ENCODE measurements around the gene OGFR. TPM values are rescaled to one million over a fixed set of nuclear protein-coding genes. Genes with fewer than 3 reads are reported as not detected.

The OGFR gene
- total RNA-seq, 1 experiment from 2014 or later: 65.2 TPM

GRCh38 chr20:62768234-62768546 lies 36.4 kb upstream of the OGFR start:
- DNase-seq (ENCODE audit: low read depth, low spot score): no peak
- in situ Hi-C loops (cut with HindIII; ENCODE audit: low pct_unique_long_range_greater_than_20kb, low sequenced_read_pairs): no loop called here

DNA sequence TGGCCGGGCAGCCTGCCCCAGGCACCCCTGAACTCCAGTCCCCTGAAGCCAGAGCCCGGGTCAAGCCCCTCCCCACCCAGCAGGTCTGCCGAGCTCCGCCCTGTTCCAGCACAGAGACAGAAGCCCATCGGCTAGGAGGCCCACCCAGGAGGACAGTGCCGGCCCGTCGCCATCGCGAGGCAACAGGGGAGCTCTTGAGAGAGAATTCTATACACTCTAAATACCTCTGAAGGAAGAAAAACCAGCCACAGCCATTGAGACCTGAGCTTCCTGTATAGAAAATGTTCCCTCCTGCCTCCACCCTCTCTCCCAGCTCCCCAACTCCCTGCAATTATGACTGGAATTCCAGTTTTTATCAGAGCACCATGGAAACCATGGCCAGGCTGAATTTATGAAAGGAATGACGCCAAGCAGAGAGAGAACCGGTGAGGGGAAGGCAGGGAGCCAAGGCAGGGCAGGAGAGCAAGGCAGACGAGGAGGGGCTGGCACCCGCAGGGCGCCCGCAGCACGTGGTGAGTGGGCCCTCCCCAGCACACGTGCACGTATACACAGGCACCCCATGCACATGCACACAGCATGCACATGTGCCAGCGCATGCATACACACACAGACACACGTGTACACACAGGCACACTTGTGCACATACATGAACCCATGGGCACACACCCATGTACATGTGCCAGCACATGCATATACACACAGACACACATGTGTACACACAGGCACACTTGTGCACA lies 35.9 kb upstream of the OGFR start:
- no peak for DNase-seq (ENCODE audit: low read depth, low spot score)
- in situ Hi-C loops (cut with HindIII; ENCODE audit: low pct_unique_long_range_greater_than_20kb, low sequenced_read_pairs): no loop called here

- in situ Hi-C loops (cut with HindIII; ENCODE audit: low pct_unique_long_range_greater_than_20kb, low sequenced_read_pairs): no loop called here
Observed at GRCh38 chr20:62769346-62770071, 35.1 kb upstream of the OGFR start.

DNA sequence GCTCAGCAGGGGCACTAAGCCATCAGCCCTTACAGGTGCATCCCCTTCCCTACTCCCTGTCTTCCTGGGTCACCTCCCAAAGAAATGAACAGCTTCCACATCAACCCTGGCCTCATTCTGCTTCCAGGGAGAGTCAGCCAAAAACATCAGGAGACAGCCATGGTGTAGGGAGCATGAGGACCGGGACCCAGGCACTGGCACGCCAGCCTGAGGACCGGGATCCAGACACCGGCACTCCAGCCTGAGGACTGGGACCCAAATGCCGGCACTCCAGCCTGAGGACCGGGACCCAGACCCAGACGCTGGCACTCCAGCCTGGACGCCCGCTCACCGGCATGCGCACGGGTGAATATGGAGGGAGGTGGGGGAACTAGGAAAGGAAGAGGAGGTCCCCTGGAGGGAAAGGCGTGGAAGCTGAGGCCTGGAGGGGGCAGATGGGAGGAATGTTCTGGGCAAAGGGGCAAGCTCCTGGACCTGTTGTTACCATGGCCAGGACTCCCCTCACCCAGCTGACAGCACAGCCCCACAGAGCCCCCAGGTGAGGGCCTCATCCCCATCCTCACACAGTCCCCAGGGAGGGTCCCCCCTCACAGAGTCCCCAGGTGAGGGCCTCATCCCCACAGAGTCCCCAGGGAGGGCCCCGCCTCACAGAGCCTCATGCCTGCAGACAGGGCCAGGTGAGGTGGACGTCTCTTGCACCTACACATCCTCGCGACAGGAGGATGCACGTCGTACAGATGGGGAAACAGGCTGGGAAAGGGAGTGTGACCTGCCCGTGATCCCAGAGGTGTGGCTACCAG lies 34.3 kb upstream of the OGFR start:
- in situ Hi-C loops (cut with HindIII; ENCODE audit: low pct_unique_long_range_greater_than_20kb, low sequenced_read_pairs): no loop called here
- DNase-seq (ENCODE audit: low read depth, low spot score): no peak

More at GRCh38 chr20:62769346-62770071, 35.1 kb upstream of the OGFR start:
- no peak for DNase-seq (ENCODE audit: low read depth, low spot score)

DNA sequence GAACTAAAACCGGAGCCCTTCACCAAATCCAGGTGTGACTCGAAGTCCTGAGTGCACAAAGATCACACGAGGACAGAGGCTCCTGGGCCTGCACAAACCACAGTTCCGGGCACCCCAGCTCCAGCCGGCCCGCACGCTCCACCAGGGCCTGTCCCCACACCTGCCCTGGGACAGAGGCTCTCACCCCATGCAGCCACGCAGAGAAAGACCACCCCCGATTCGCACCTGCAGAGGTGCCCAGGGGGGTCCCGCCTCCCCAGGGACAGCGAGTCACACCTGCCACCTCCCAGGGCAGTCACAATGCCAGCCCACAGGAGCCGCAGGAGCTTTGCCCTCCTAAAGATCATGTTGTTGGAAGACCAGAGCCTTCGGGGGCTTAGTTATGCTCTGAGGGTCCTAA lies 33.7 kb upstream of the OGFR start:
- no peak for DNase-seq (ENCODE audit: low read depth, low spot score)
- in situ Hi-C loops (cut with HindIII; ENCODE audit: low pct_unique_long_range_greater_than_20kb, low sequenced_read_pairs): no loop called here

DNA sequence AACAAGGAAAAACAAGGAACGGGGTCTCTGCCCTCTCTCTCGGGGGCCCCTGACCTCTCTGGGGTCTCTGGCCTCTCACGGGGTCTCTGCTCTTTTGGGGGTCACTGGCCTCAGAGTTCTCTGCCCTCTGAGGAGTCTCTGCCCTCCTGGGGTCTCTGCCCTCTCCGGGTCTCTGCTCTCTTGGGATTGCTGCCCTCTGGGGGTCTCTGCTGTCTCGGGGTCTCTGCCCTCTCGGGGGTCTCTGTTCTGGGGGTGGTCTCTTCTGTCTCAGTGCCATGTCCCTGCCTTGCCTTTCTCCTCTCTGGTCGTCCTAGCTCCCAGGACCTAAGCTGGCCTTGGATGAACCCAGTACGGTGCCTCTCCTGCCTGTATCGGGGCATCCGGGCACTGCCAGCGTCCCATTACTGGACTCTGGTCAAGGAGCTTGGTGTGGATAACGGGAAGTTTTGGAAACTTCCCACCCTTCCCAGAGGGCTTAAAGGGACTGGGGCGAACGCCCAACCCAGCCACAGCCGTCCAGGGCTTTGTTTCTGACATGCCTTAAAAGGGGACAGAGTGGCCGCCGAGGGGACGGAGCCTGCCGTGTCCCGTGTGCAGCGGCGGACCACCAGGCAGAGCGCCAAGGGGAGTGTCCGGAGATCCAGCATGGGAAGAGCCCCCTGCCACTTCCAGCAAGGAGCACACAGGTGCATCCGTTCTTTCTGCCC lies 33.1 kb upstream of the OGFR start:
- no peak for DNase-seq (ENCODE audit: low read depth, low spot score)
- in situ Hi-C loops (cut with HindIII; ENCODE audit: low pct_unique_long_range_greater_than_20kb, low sequenced_read_pairs): no loop called here

DNA sequence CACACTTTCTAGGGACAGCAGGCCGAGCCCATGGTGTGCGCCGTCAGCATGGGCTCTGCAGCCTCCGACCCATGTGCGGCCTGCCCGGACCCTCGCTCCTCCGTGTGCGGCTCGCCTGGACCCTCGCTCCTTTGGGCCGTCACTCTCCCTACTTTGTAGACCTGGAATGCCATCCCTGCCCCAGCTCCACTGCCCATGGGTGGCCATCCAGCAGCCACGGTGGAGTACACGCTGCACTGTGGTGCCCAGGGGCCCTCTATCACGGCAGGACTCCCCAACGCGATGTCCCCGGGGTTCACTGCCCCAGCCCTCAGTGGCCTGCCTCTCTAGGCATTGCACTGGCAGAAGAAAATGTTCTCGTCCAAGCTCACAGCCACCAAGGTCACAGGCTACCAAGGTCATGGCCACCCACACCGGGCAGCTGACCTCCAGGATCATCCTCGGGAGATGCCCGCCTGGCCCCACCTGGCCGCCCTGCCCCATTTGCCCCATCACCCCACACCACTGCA lies 32.5 kb upstream of the OGFR start:
- in situ Hi-C loops (cut with HindIII; ENCODE audit: low pct_unique_long_range_greater_than_20kb, low sequenced_read_pairs): no loop called here
- no peak for DNase-seq (ENCODE audit: low read depth, low spot score)

GRCh38 chr20:62772619-62772989 lies 32.0 kb upstream of the OGFR start:
- in situ Hi-C loops (cut with HindIII; ENCODE audit: low pct_unique_long_range_greater_than_20kb, low sequenced_read_pairs): no loop called here
- DNase-seq (ENCODE audit: low read depth, low spot score): no peak

- in situ Hi-C loops (cut with HindIII; ENCODE audit: low pct_unique_long_range_greater_than_20kb, low sequenced_read_pairs): no loop called here
- DNase-seq (ENCODE audit: low read depth, low spot score): peak; percentile 37
Observed at GRCh38 chr20:62772990-62773844, 31.4 kb upstream of the OGFR start.

GRCh38 chr20:62773845-62774714 lies 30.6 kb upstream of the OGFR start:
- no peak for DNase-seq (ENCODE audit: low read depth, low spot score)
- in situ Hi-C loops (cut with HindIII; ENCODE audit: low pct_unique_long_range_greater_than_20kb, low sequenced_read_pairs): no loop called here

GRCh38 chr20:62774762-62775161 lies 29.9 kb upstream of the OGFR start:
- in situ Hi-C loops (cut with HindIII; ENCODE audit: low pct_unique_long_range_greater_than_20kb, low sequenced_read_pairs): no loop called here
- DNase-seq (ENCODE audit: low read depth, low spot score): no peak

DNA sequence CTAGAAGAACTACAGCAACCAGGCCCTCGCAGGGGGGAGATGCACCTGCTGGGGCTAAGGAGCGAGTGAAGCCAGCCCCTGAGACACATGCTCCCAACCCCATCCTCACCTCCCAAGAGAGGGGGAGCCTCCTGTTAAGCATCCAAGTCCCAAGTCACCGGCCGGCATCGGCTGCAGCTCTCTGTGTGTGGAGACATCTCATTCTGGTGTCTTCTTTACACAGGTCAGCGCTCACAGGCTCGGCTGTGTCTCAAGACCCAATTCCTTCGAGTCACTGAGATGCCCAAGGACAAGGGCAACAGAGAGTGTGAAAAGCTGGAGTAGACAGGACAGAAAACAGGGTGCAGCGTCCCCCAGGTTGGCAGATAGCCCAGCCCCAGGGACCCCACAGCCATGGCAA lies 29.4 kb upstream of the OGFR start:
- DNase-seq (ENCODE audit: low read depth, low spot score): no peak
- in situ Hi-C loops (cut with HindIII; ENCODE audit: low pct_unique_long_range_greater_than_20kb, low sequenced_read_pairs): no loop called here

- in situ Hi-C loops (cut with HindIII; ENCODE audit: low pct_unique_long_range_greater_than_20kb, low sequenced_read_pairs): no loop called here
- DNase-seq (ENCODE audit: low read depth, low spot score): no peak
Observed at GRCh38 chr20:62776035-62776691, 28.5 kb upstream of the OGFR start.

DNA sequence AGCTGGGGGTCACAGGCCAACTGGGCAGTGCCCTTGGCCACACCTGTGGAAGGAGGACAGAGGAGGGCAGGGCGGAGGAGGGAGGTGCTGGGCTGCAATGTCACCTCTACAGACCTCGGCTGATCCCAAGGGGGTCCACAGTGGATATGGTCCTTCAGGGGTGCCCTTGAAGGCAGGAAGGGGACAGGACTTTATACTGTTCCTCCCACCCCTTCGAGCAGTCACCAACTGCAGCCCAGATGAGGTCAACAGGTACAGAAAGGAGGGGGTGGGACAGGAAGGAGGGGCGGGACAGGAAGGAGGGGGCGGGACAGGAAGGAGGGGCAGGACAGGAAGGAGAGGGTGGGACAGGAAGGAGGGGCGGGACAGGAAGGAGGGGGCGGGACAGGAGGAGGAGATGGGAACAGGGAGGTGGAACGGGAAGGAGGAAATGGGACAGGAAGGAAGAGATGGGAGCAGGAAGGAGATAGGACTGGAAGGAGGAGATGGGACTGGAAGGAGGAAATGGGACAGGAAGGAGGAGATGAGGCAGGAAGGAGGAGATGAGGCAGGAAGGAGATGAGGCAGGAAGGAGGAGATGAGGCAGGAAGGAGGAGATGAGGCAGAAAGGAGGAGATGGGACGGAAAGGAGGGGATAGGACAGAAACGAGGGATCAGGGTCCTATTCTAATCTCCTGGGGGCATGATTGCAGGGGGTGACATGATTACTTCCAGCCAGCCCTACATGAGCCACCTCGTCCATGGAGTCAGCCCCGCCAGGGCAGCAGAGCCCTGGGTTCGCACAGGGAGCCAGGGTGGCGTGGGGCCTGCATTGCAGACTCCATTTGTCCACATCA lies 27.7 kb upstream of the OGFR start:
- in situ Hi-C loops (cut with HindIII; ENCODE audit: low pct_unique_long_range_greater_than_20kb, low sequenced_read_pairs): no loop called here
- DNase-seq (ENCODE audit: low read depth, low spot score): peak; percentile 57

GRCh38 chr20:62777528-62777830 lies 27.2 kb upstream of the OGFR start:
- no peak for DNase-seq (ENCODE audit: low read depth, low spot score)
- in situ Hi-C loops (cut with HindIII; ENCODE audit: low pct_unique_long_range_greater_than_20kb, low sequenced_read_pairs): no loop called here

Measured in SK-MEL-5 (cell line).